MM.1S (cell line): ENCODE measurements around the gene CD151.

Experiments
- DNase-seq: peaks from one replicate; pipeline ENCODE4 v3.0.0-alpha.2; 2015
- H2AFZ ChIP-seq: fragments of 300-600 bp; sonication (generic); 2 replicates; pipeline ENCODE4 v1.6.0; 2016; ENCODE audit warnings: antibody characterized with exemption, low read length
- H3F3A ChIP-seq: fragments of 300-600 bp; sonication (generic); 2 replicates; pipeline ENCODE4 v1.6.1; 2016; ENCODE audit warnings: mild to moderate bottlenecking, antibody characterized with exemption, low read length, moderate library complexity, mixed read lengths; ENCODE audit not compliant: insufficient read depth
- H3K27ac ChIP-seq: fragments of 300-600 bp; sonication (generic); 2 replicates; pipeline ENCODE4 v1.5.1; 2016; ENCODE audit warnings: mild to moderate bottlenecking, low read length
- H3K27me3 ChIP-seq: fragments of 300-600 bp; sonication (generic); replicated peaks from 2 replicates; pipeline ENCODE4 v1.6.0; 2016; ENCODE audit warnings: low read length; ENCODE audit not compliant: insufficient read depth
- H3K36me3 ChIP-seq: fragments of 300-600 bp; sonication (generic); replicated peaks from 2 replicates; pipeline ENCODE4 v1.6.1; 2016; ENCODE audit warnings: mild to moderate bottlenecking, low read length, mixed read lengths; ENCODE audit not compliant: insufficient read depth
- H3K4me1 ChIP-seq: fragments of 300-600 bp; sonication (generic); 2 replicates; pipeline ENCODE4 v1.6.1; 2016; ENCODE audit warnings: low read length, mixed read lengths
- H3K4me2 ChIP-seq: fragments of 300-600 bp; sonication (generic); 2 replicates; pipeline ENCODE4 v1.6.0; 2016; ENCODE audit warnings: low read depth, low read length
- H3K4me3 ChIP-seq: fragments of 300-600 bp; sonication (generic); 2 replicates; pipeline ENCODE4 v1.5.1; 2016; ENCODE audit warnings: low read length, mixed read lengths
- H3K79me2 ChIP-seq: fragments of 300-600 bp; sonication (generic); 2 replicates; pipeline ENCODE4 v1.6.1; 2016; ENCODE audit warnings: mixed run types, low read length, mixed read lengths
- H3K9ac ChIP-seq: fragments of 300-600 bp; sonication (generic); 2 replicates; pipeline ENCODE4 v1.6.1; 2016; ENCODE audit warnings: low read length, mixed read lengths
- H3K9me2 ChIP-seq: fragments of 300-600 bp; sonication (generic); replicated peaks from 2 replicates; pipeline ENCODE4 v1.6.1; 2016; ENCODE audit warnings: mild to moderate bottlenecking, low read length, mixed read lengths; ENCODE audit not compliant: insufficient read depth
- H3K9me3 ChIP-seq: fragments of 300-600 bp; sonication (generic); replicated peaks from 2 replicates; pipeline ENCODE4 v1.6.1; 2016; ENCODE audit warnings: mild to moderate bottlenecking, low read length, mixed read lengths; ENCODE audit not compliant: insufficient read depth
- H4K20me1 ChIP-seq: fragments of 300-600 bp; sonication (generic); 2 replicates; pipeline ENCODE4 v1.6.1; 2016; ENCODE audit warnings: mild to moderate bottlenecking, low read length, moderate library complexity, mixed read lengths; ENCODE audit not compliant: insufficient read depth
- CTCF ChIP-seq: fragments of 300-600 bp; sonication (generic); IDR thresholded peaks from 2 replicates; pipeline ENCODE4 v1.5.1; 2016; ENCODE audit warnings: antibody characterized with exemption, low read length, mixed read lengths
- EZH2 ChIP-seq: fragments of 300-600 bp; sonication (generic); optimal IDR thresholded peaks from 2 replicates; pipeline ENCODE3; 2017; ENCODE audit warnings: low read depth, mild to moderate bottlenecking, antibody characterized with exemption, low read length, mixed read lengths
- EZH2phosphoT487 ChIP-seq: fragments of 300-600 bp; sonication (generic); IDR thresholded peaks from 2 replicates; pipeline ENCODE4 v1.6.1; 2018; ENCODE audit warnings: antibody characterized with exemption, low read length

Gene CD151

GRCh38 chr11:887589-887988 lies 54.8 kb downstream of the CD151 start:
- no peaks in the 10 kb centered on the region for H3K27me3 ChIP-seq
- no peak overlapping the region for H2AFZ ChIP-seq
- no peak for DNase-seq
- H3K9ac ChIP-seq = no peak overlapping the region
- no peaks in the 10 kb centered on the region for H3K36me3 ChIP-seq
- no peaks in the 10 kb centered on the region for H3K9me3 ChIP-seq
- H3K4me2 ChIP-seq = no peak overlapping the region
- no peaks in the 10 kb centered on the region for H3K79me2 ChIP-seq
- H3K9me2 ChIP-seq = no peaks in the 10 kb centered on the region
- no peaks in the 10 kb centered on the region for H4K20me1 ChIP-seq
- no peak overlapping the region for H3K27ac ChIP-seq
- H3F3A ChIP-seq = no peaks in the 10 kb centered on the region
- TF ChIP-seq EZH2phosphoT487 (no peak), EZH2 (no peak), CTCF (no peak)
- H3K4me1 ChIP-seq = no peaks in the 10 kb centered on the region
- no peak overlapping the region for H3K4me3 ChIP-seq
